ENCODE results near the gene JAK1. TPM values are rescaled to one million over a fixed set of nuclear protein-coding genes. Genes with fewer than 3 reads are reported as not detected.

JAK1 gene
- total and polyA plus RNA-seq, 10 of the 15 experiments (the other 5 are each of a cell fraction or from before 2014, with no cell fraction given), result 9.6 to 45.5 (median 35.7) TPM

DNA sequence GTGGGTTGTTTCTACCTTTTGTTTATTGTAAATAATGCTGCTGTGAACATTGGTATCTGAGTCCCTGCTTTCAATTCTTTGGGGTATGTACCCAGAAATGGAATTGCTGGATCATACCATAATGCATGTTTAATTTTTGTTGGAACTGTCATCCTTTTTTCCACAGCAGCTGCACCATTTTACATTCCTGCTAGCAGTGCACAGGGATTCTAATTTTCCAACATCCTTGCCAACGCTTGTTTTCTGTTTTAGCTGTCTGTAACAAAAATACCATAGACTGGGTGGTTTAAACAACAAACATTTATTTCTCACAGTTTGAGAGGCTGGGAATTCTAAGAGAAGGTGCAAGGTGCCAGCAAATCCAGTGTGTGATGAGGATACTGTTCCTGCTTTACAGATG lies 156.3 kb downstream of the JAK1 start:
- 44% methylated on average over 1 of the region's 1 CpG for WGBS (ENCODE audit: insufficient coverage, insufficient replicate concordance, low lambda C conversion rate, missing lambda C conversion rate)
- ChIA-PET POLR2A (no interaction called here), CTCF (no interaction called here), RAD21 (ENCODE audit: unreplicated experiment) (no interaction called here), SMC1A (ENCODE audit: uncharacterized antibody, unreplicated experiment) (no interaction called here)
- Histone ChIP-seq H3K4me3 (no peak overlapping the region), H2AFZ (ENCODE audit: control insufficient read depth, low read depth, low read length) (no peak overlapping the region), H3K27me3 (replicated peaks in 1 of 2; ENCODE audit: control insufficient read depth in 2 of 2, insufficient read depth in 2 of 2, low read length in 1 of 2) (no peaks in the 10 kb centered on the region), H4K20me1 (ENCODE audit: control insufficient read depth, insufficient read depth) (no peaks in the 10 kb centered on the region), H3K4me1 (ENCODE audit: control insufficient read depth, insufficient read depth, low read length) (no peaks in the 10 kb centered on the region), H3K9me3 (replicated peaks; ENCODE audit: control insufficient read depth, insufficient read depth, low read length) (no peaks in the 10 kb centered on the region), H3K4me2 (ENCODE audit: control insufficient read depth, insufficient read depth) (no peak overlapping the region), H3K36me3 (ENCODE audit: control insufficient read depth in 2 of 2, insufficient read depth in 2 of 2, low read length in 1 of 2) (no peaks in the 10 kb centered on the region), H3K79me2 (ENCODE audit: control insufficient read depth, insufficient read depth, low read length) (no peaks in the 10 kb centered on the region), H3K9ac (ENCODE audit: control insufficient read depth, insufficient read depth, low read length) (no peak overlapping the region), H3K27ac (ENCODE audit: control insufficient read depth, insufficient read depth) (no peak overlapping the region)
- no peak for TF ChIP-seq RAD21 (IDR thresholded peaks at IDR 0.05; ENCODE audit: insufficient read depth, low read depth, low read length)
- no peak for TF ChIP-seq SUPT20H (IDR thresholded peaks at IDR 0.05; ENCODE audit: borderline replicate concordance, control insufficient read depth, low read depth, low read length)
- TF ChIP-seq, protein P1, sequence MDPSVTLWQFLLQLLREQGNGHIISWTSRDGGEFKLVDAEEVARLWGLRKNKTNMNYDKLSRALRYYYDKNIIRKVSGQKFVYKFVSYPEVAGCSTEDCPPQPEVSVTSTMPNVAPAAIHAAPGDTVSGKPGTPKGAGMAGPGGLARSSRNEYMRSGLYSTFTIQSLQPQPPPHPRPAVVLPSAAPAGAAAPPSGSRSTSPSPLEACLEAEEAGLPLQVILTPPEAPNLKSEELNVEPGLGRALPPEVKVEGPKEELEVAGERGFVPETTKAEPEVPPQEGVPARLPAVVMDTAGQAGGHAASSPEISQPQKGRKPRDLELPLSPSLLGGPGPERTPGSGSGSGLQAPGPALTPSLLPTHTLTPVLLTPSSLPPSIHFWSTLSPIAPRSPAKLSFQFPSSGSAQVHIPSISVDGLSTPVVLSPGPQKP (IDR thresholded peaks at IDR 0.05; ENCODE audit: low read depth, low read length), result no peak
- TF ChIP-seq NRF1 (conservative IDR thresholded peaks at IDR 0.05; ENCODE audit: low read depth, low read length), result no peak
- no peak for TF ChIP-seq ASH2L (IDR thresholded peaks at IDR 0.05; ENCODE audit: borderline replicate concordance, low read depth)
- no peak for TF ChIP-seq MXI1 (IDR thresholded peaks at IDR 0.05; ENCODE audit: low read depth, low read length)
- TF ChIP-seq PAX8 (IDR thresholded peaks at IDR 0.05), result no peak
- TF ChIP-seq, protein P2, sequence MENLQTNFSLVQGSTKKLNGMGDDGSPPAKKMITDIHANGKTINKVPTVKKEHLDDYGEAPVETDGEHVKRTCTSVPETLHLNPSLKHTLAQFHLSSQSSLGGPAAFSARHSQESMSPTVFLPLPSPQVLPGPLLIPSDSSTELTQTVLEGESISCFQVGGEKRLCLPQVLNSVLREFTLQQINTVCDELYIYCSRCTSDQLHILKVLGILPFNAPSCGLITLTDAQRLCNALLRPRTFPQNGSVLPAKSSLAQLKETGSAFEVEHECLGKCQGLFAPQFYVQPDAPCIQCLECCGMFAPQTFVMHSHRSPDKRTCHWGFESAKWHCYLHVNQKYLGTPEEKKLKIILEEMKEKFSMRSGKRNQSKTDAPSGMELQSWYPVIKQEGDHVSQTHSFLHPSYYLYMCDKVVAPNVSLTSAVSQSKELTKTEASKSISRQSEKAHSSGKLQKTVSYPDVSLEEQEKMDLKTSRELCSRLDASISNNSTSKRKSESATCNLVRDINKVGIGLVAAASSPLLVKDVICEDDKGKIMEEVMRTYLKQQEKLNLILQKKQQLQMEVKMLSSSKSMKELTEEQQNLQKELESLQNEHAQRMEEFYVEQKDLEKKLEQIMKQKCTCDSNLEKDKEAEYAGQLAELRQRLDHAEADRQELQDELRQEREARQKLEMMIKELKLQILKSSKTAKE (IDR thresholded peaks at IDR 0.05; ENCODE audit: low read depth, poor library complexity, severe bottlenecking), result no peak
- TF ChIP-seq HDAC2 (IDR thresholded peaks at IDR 0.05), result no peak
- DNase-seq (ENCODE audit: low read depth, low spot score) (no peak), FAIRE-seq (no peak), ATAC-seq (no peak)
- in situ Hi-C loops (cut with MboI) (no loop called here), intact Hi-C loops (cut with micrococcal nuclease; ENCODE audit: unreplicated experiment) (no loop called here)
- no TSS peak for BruUV-seq (replicated peaks)
